H1 (cell line): ENCODE results near the gene NOL9. TPM values are rescaled to one million over a fixed set of nuclear protein-coding genes. Genes with fewer than 3 reads are reported as not detected.

Source experiments
- CTCF ChIA-PET: fragments of 300-600 bp; sonication (Branson Sonifier 250); formaldehyde crosslinking; loops from one replicate; lab custom pipeline; 2021; ENCODE audit not compliant: partially characterized antibody; lab: Charles Lee
- POLR2A ChIA-PET: fragments of 300-600 bp; sonication (Branson Sonifier 250); formaldehyde crosslinking; loops from one replicate; lab custom pipeline; 2021; ENCODE audit warnings: inconsistent platforms; ENCODE audit not compliant: partially characterized antibody; lab: Charles Lee
- DNase-seq, 2 experiments: peaks; one replicate each; pipeline versions ENCODE4 v3.0.0 to v3.0.0-alpha.2; 2010 to 2022; ENCODE audit warnings: low spot score in 2 of 2, low read depth in 1 of 2, mixed read lengths in 1 of 2
- FAIRE-seq: peaks from 2 replicates; lab custom pipeline; 2011; peaks lifted over from hg19 to GRCh38; lab: Jason Lieb, UNC
- H2AFZ ChIP-seq: 2 replicates; pipeline ENCODE4 v1.8.1; 2012; ENCODE audit warnings: low read length, inconsistent platforms
- H2AK5ac ChIP-seq: 2 replicates; pipeline ENCODE4 v1.6.1; 2013; ENCODE audit warnings: low read depth, low read length
- H2BK120ac ChIP-seq: replicated peaks from 2 replicates; pipeline ENCODE3; 2013; ENCODE audit warnings: low read depth, low read length, inconsistent platforms
- H2BK12ac ChIP-seq: 2 replicates; pipeline ENCODE4 v1.6.1; 2013; ENCODE audit warnings: low read depth, low read length
- H2BK15ac ChIP-seq: 2 replicates; pipeline ENCODE4 v1.6.1; 2013; ENCODE audit warnings: low read length
- H2BK20ac ChIP-seq: 2 replicates; pipeline ENCODE4 v1.6.1; 2013; ENCODE audit warnings: low read length
- H2BK5ac ChIP-seq: 2 replicates; pipeline ENCODE4 v1.6.1; 2013; ENCODE audit warnings: low read depth, low read length
- H3K14ac ChIP-seq: 2 replicates; pipeline ENCODE4 v1.6.1; 2013; ENCODE audit warnings: inconsistent platforms; ENCODE audit not compliant: insufficient read length
- H3K18ac ChIP-seq: 2 replicates; pipeline ENCODE4 v1.6.1; 2013; ENCODE audit warnings: low read length; ENCODE audit errors: extremely low read depth
- H3K23ac ChIP-seq: 2 replicates; pipeline ENCODE4 v1.6.1; 2013; ENCODE audit warnings: inconsistent platforms; ENCODE audit not compliant: insufficient read length
- H3K23me2 ChIP-seq: 2 replicates; pipeline ENCODE4 v1.6.1; 2013; ENCODE audit warnings: low read depth, low read length
- H3K27ac ChIP-seq: 2 replicates; pipeline ENCODE4 v1.6.1; 2011; ENCODE audit warnings: low read depth, low read length, inconsistent platforms
- H3K27me3 ChIP-seq, 4 experiments: replicated peaks in 1 of 4; 1 replicate in 1 of 4; 2 replicates in 3 of 4; pipeline versions ENCODE4 v1.6.1 to v1.8.1; 2011 to 2013; ENCODE audit warnings: low read length in 3 of 4, mild to moderate bottlenecking in 3 of 4, inconsistent platforms in 2 of 4, mixed read lengths in 2 of 4, moderate library complexity in 1 of 4; ENCODE audit not compliant: control insufficient read depth in 3 of 4, insufficient read depth in 3 of 4; ENCODE audit errors: extremely low read depth in 1 of 4
- H3K36me3 ChIP-seq, 4 experiments: 2 replicates each; pipeline versions ENCODE4 v1.6.1 to v1.8.1; 2011 to 2013; ENCODE audit warnings: mild to moderate bottlenecking in 4 of 4, low read length in 3 of 4, moderate library complexity in 2 of 4, control low read depth in 1 of 4, inconsistent platforms in 1 of 4; ENCODE audit not compliant: insufficient read depth in 4 of 4, control insufficient read depth in 2 of 4
- H3K4ac ChIP-seq: replicated peaks from 2 replicates; pipeline ENCODE3; 2013; ENCODE audit warnings: low read length, low read depth, mixed read lengths, inconsistent platforms; ENCODE audit not compliant: insufficient read length
- H3K4me1 ChIP-seq, 4 experiments: replicated peaks in 1 of 4; 1 replicate in 1 of 4; 2 replicates in 3 of 4; pipeline versions ENCODE4 v1.6.1 to v1.8.1; 2011 to 2013; ENCODE audit warnings: low read length in 3 of 4, inconsistent platforms in 2 of 4, mixed read lengths in 1 of 4; ENCODE audit not compliant: insufficient read depth in 4 of 4, control insufficient read depth in 3 of 4
- H3K4me2 ChIP-seq, 2 experiments: 2 replicates each; pipeline versions ENCODE4 v1.6.1 to v1.8.1; 2011 to 2013; ENCODE audit warnings: low read depth in 2 of 2, low read length in 2 of 2, control low read depth in 1 of 2, inconsistent platforms in 1 of 2, mild to moderate bottlenecking in 1 of 2; ENCODE audit not compliant: insufficient read depth in 1 of 2
- H3K4me3 ChIP-seq, 4 experiments: fragments of 200-600, 300-600 bp in 1 of 4; sonication (generic), shearing (Covaris generic), sonication (Bioruptor Twin) in 1 of 4; 2 replicates each; pipeline versions ENCODE4 v1.5.1 to v1.8.1; 2011 to 2016; ENCODE audit warnings: low read length in 4 of 4, low read depth in 3 of 4, control low read depth in 2 of 4, inconsistent platforms in 2 of 4, mild to moderate bottlenecking in 2 of 4, mixed read lengths in 1 of 4, moderate library complexity in 1 of 4; ENCODE audit not compliant: insufficient read depth in 2 of 4; ENCODE audit errors: extremely low read depth in 1 of 4
- H3K56ac ChIP-seq: replicated peaks from 2 replicates; pipeline ENCODE3; 2013; ENCODE audit warnings: low read depth, mild to moderate bottlenecking, mixed read lengths, low read length, inconsistent platforms; ENCODE audit not compliant: insufficient read length
- H3K79me1 ChIP-seq: 2 replicates; pipeline ENCODE4 v1.6.1; 2013; ENCODE audit warnings: low read depth, low read length, control low read depth
- H3K79me2 ChIP-seq, 2 experiments: 2 replicates each; pipeline versions ENCODE4 v1.6.1 to v1.8.1; 2012 to 2013; ENCODE audit warnings: low read length in 2 of 2, mild to moderate bottlenecking in 2 of 2, inconsistent platforms in 1 of 2; ENCODE audit not compliant: insufficient read depth in 2 of 2, control insufficient read depth in 1 of 2
- H3K9ac ChIP-seq, 4 experiments: replicated peaks in 1 of 4; 1 replicate in 1 of 4; 2 replicates in 3 of 4; pipeline versions ENCODE4 v1.6.1 to v1.8.1; 2011 to 2013; ENCODE audit warnings: low read depth in 3 of 4, low read length in 3 of 4, control low read depth in 2 of 4, mild to moderate bottlenecking in 2 of 4, moderate library complexity in 2 of 4, inconsistent platforms in 1 of 4; ENCODE audit errors: extremely low read depth in 1 of 4
- H3K9me3 ChIP-seq, 2 experiments: 2 replicates each; pipeline versions ENCODE4 v1.6.1 to v1.8.1; 2012 to 2013; ENCODE audit warnings: mild to moderate bottlenecking in 2 of 2, moderate library complexity in 2 of 2, control low read depth in 1 of 2, inconsistent platforms in 1 of 2, low read depth in 1 of 2, low read length in 1 of 2, mixed read lengths in 1 of 2; ENCODE audit not compliant: insufficient read depth in 2 of 2
- H4K20me1 ChIP-seq, 2 experiments: replicated peaks in 1 of 2; 2 replicates each; pipeline versions ENCODE3 to v1.8.1; 2011 to 2013; ENCODE audit warnings: inconsistent platforms in 2 of 2, low read length in 2 of 2, mild to moderate bottlenecking in 1 of 2; ENCODE audit not compliant: insufficient read depth in 2 of 2, control insufficient read depth in 1 of 2
- H4K5ac ChIP-seq: 2 replicates; pipeline ENCODE4 v1.6.1; 2013; ENCODE audit warnings: low read length, low read depth, mixed read lengths, inconsistent platforms; ENCODE audit not compliant: insufficient read length
- H4K8ac ChIP-seq: 2 replicates; pipeline ENCODE4 v1.8.0; 2013; ENCODE audit warnings: mild to moderate bottlenecking, moderate library complexity, low read length, inconsistent platforms; ENCODE audit not compliant: insufficient read depth; ENCODE audit errors: extremely low read depth
- H4K91ac ChIP-seq: replicated peaks from 2 replicates; pipeline ENCODE3; 2013; ENCODE audit warnings: low read length, mixed read lengths, inconsistent platforms; ENCODE audit not compliant: insufficient read length
- POLR2AphosphoS5 ChIP-seq: IDR thresholded peaks from 2 replicates; pipeline ENCODE4 v1.6.1; 2011; ENCODE audit warnings: low read depth, low read length
- SRF ChIP-seq: IDR thresholded peaks from 2 replicates; pipeline ENCODE4 v1.6.1; 2011; ENCODE audit warnings: mild to moderate bottlenecking, low read depth, low read length, moderate library complexity
- TAF1 ChIP-seq: IDR thresholded peaks from 2 replicates; pipeline ENCODE4 v1.6.1; 2011; ENCODE audit warnings: mild to moderate bottlenecking, low read depth, low read length
- WGBS, 2 experiments: shearing (Covaris generic) in 1 of 2; methylation state at CpG; one replicate each; pipeline versions ENCODE4 v1.1.6 to v1.1.7; 2013 to 2015; ENCODE audit warnings: low lambda C conversion rate in 2 of 2, mixed read lengths in 2 of 2, inconsistent platforms in 1 of 2, low coverage in 1 of 2, missing lambda C conversion rate in 1 of 2; ENCODE audit not compliant: insufficient replicate concordance in 2 of 2, insufficient coverage in 1 of 2, insufficient read length in 1 of 2; ENCODE audit errors: extremely low coverage in 1 of 2, missing lambda C conversion rate in 1 of 2; 5-methylcytosine and 5-hydroxymethylcytosine counted together
- polyA plus RNA-seq, 7 experiments: library from polyadenylated mRNA; depleted of rRNA in 3 of 7; stranded (reverse) in 5 of 7; unstranded in 2 of 7; fragments of >200 nt in 5 of 7; fragments of 200-250 nt in 2 of 7; gene quantifications; 1 replicate in 5 of 7; 2 replicates in 1 of 7; 4 replicates in 1 of 7; pipeline versions ENCODE4 v1.2.1 to v1.2.3, GENCODE V29; 2011 to 2013; ENCODE audit warnings: missing spikeins in 2 of 7, mixed read lengths in 2 of 7
- total RNA-seq: library from RNA; stranded (reverse); fragmentation: NEBNext Ultra II Directional; extraction: Animal tissue kit (Norgen Biotek cat#: 25700); gene quantifications from 2 replicates; pipeline ENCODE4 v1.2.1, GENCODE V29; 2021

NOL9 gene
- total and polyA plus RNA-seq, 2 of the 8 experiments (the other 6 are each of a cell fraction or from before 2014, with no cell fraction given) = 17.1 to 38.1 TPM

GRCh38 chr1:6519491-6519934 is 34.8 kb downstream of the NOL9 start:
- ChIA-PET POLR2A (interaction anchor here (0.9 to 3.5 kb wide), 8 partner anchors 12 to 85 kb away, joined by 3 to 15 read pairs (median 4); partner anchors contain the start of genes KLHL21, NOL9, PLEKHG5 and TAS1R1), CTCF (interaction anchor here (0.7 to 8.1 kb wide), 7 partner anchors 9 to 35 kb away, joined by 4 to 107 read pairs (median 7); no protein-coding TSS in a partner anchor)
- 0 out of 2 replicates have a peak overlapping the region, but pooled peaks have one; percentile 47 for H2BK5ac ChIP-seq
- no peak overlapping the region for H4K91ac ChIP-seq
- H3K23me2 ChIP-seq = no peaks in the 10 kb centered on the region
- H4K20me1 ChIP-seq = peaks cover 0 to 3% of the 10 kb centered on the region in 2 experiments
- no peak for FAIRE-seq
- WGBS, 2 experiments = 69% methylated on average over 11 of the region's 11 CpGs; no CpG with 5 or more reads in 1 of the 2 experiments
- H3K4me2 ChIP-seq = peak overlapping the region; percentile 12 to 25; a peak in 3 of 4 replicates
- H3K4me1 ChIP-seq = peaks cover 5 to 11% (median 7%) of the 10 kb centered on the region in 4 experiments
- no peak overlapping the region for H3K4ac ChIP-seq
- H3K79me1 ChIP-seq = no peaks in the 10 kb centered on the region
- no peak overlapping the region for H4K8ac ChIP-seq
- H3K36me3 ChIP-seq = no peaks in the 10 kb centered on the region
- peak overlapping the region; percentile 16 for H3K27ac ChIP-seq
- H2BK15ac ChIP-seq = peak overlapping the region; percentile 85; the same call in 1 of the 2 replicates
- peak overlapping the region; percentile 21; the same call in 1 of the 2 replicates for H3K18ac ChIP-seq
- no peak overlapping the region for H3K56ac ChIP-seq
- H2BK12ac ChIP-seq = 0 out of 2 replicates have a peak overlapping the region, but pooled peaks have one; percentile 32
- H4K5ac ChIP-seq = no peak overlapping the region
- H2BK20ac ChIP-seq = no peak overlapping the region
- no peaks in the 10 kb centered on the region for H3K9me3 ChIP-seq
- no peak overlapping the region; a peak in 1 of 8 replicates for H3K4me3 ChIP-seq
- no peak overlapping the region for H3K9ac ChIP-seq
- no peak overlapping the region for H3K14ac ChIP-seq
- no peak overlapping the region for H3K23ac ChIP-seq
- H2BK120ac ChIP-seq = no peak overlapping the region
- no peak overlapping the region for H2AFZ ChIP-seq
- H3K79me2 ChIP-seq = no peaks in the 10 kb centered on the region
- H2AK5ac ChIP-seq = no peak overlapping the region
- H3K27me3 ChIP-seq = no peaks in the 10 kb centered on the region
- no peak for DNase-seq
- TF ChIP-seq TAF1 (no peak), POLR2AphosphoS5 (no peak), SRF (no peak)
